ENCODE measurements around the gene TTC22.

The TTC22 gene

DNA sequence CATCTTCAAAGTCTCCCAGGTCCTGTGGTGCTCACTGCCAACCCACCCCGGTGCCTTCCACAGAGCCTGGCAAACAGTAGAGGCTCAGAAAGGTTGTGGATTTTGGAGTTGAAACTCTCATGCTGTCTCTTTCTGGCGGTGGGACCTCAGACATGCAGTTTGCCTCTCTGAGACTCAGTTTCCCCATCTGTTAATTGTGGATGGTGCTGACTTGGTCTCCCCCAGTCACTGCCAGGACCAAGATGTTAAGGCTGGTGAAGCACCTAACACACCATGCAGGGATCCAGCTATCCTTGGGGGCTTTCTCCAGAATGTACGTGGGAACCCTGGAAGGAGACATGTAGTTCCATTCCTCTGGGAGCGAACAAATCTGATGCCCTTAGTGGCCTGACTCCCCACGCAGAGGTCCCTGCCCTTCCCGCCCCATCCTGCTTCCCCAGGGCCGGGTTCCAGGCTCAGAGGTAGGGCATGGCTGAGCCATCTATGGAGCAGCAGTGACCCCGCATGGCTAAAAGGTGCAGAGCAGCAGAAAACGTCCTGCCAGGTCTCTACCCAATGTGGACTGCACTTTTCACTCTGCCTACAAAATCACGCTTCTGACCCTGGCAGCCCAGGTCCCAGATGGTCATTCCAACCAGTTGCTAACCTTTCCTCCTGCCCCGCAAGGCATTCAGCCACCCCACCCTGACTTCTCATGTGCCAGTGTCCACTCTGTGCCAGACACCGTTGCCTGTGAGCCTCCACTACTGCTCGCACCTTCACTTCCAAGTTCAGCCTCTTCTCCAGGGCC is 9.2 kb upstream of the TTC22 start:
- TF ChIP-seq, protein P1, sequence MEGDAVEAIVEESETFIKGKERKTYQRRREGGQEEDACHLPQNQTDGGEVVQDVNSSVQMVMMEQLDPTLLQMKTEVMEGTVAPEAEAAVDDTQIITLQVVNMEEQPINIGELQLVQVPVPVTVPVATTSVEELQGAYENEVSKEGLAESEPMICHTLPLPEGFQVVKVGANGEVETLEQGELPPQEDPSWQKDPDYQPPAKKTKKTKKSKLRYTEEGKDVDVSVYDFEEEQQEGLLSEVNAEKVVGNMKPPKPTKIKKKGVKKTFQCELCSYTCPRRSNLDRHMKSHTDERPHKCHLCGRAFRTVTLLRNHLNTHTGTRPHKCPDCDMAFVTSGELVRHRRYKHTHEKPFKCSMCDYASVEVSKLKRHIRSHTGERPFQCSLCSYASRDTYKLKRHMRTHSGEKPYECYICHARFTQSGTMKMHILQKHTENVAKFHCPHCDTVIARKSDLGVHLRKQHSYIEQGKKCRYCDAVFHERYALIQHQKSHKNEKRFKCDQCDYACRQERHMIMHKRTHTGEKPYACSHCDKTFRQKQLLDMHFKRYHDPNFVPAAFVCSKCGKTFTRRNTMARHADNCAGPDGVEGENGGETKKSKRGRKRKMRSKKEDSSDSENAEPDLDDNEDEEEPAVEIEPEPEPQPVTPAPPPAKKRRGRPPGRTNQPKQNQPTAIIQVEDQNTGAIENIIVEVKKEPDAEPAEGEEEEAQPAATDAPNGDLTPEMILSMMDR (IDR thresholded peaks at IDR 0.05; ENCODE audit: control insufficient read depth, insufficient read depth, low read depth, low read length, missing control alignments) = peak; percentile 91
- no peak for DNase-seq (ENCODE audit: low read depth)

GRCh38 chr1:54809496-54810074 is 8.5 kb upstream of the TTC22 start:
- no peak for DNase-seq (ENCODE audit: low read depth)
- TF ChIP-seq, protein P1 (IDR thresholded peaks at IDR 0.05; ENCODE audit: control insufficient read depth, insufficient read depth, low read depth, low read length, missing control alignments) = no peak
- no peak overlapping the region for H3K4me3 ChIP-seq (ENCODE audit: control insufficient read depth, low read depth, low read length)

More for the DNA sequence above, 9.2 kb upstream of the TTC22 start:
- H3K4me3 ChIP-seq (ENCODE audit: control insufficient read depth, low read depth, low read length) = no peak overlapping the region

GRCh38 chr1:54808443-54809207 is 7.5 kb upstream of the TTC22 start:
- no peak overlapping the region for H3K4me3 ChIP-seq (ENCODE audit: control insufficient read depth, low read depth, low read length)
- TF ChIP-seq, protein P1 (IDR thresholded peaks at IDR 0.05; ENCODE audit: control insufficient read depth, insufficient read depth, low read depth, low read length, missing control alignments) = peak; percentile 30
- no peak for DNase-seq (ENCODE audit: low read depth)

DNA sequence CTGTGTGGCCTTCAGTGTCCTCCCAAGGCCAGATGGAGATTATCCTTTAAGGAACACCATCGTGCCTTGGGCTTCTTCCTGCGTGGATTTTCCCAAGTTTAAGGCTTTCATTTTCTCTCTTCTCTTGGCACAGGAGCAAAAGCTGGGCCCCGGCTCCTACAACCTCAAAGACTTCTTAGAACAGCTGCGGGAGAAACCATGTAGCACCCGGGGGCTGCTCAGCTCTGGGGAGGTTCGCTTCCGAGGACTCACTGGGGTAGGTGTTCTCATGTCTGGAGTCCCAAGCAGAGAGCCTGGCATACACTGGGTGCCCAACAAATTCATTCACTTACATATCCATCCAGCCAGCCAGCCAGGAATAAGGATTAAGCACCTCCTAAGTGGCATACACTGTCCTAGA is 6.6 kb upstream of the TTC22 start:
- no peak overlapping the region for H3K4me3 ChIP-seq (ENCODE audit: control insufficient read depth, low read depth, low read length)
- DNase-seq (ENCODE audit: low read depth) = no peak
- TF ChIP-seq, protein P1 (IDR thresholded peaks at IDR 0.05; ENCODE audit: control insufficient read depth, insufficient read depth, low read depth, low read length, missing control alignments) = no peak

GRCh38 chr1:54806931-54807611 is 5.9 kb upstream of the TTC22 start:
- no peak for DNase-seq (ENCODE audit: low read depth)
- TF ChIP-seq, protein P1 (IDR thresholded peaks at IDR 0.05; ENCODE audit: control insufficient read depth, insufficient read depth, low read depth, low read length, missing control alignments) = no peak
- H3K4me3 ChIP-seq (ENCODE audit: control insufficient read depth, low read depth, low read length) = no peak overlapping the region

- H3K4me3 ChIP-seq (ENCODE audit: control insufficient read depth, low read depth, low read length) = no peak overlapping the region
- no peak for DNase-seq (ENCODE audit: low read depth)
- TF ChIP-seq, protein P1 (IDR thresholded peaks at IDR 0.05; ENCODE audit: control insufficient read depth, insufficient read depth, low read depth, low read length, missing control alignments) = no peak
These were observed 4.9 kb upstream of the TTC22 start for GRCh38 chr1:54805981-54806381.

Measured in AG09309 (cell line).